GM12878 (cell line): ENCODE measurements around the gene AFMID.
A peak's percentile ranks its signal among the peaks of the same experiment; 100 is the strongest.

Experiments
- BMI1 ChIP-seq: fragments of 450-650 bp; IDR thresholded peaks from 2 replicates; pipeline ENCODE4 v1.6.1; 2016; ENCODE audit warnings: mild to moderate bottlenecking, moderate library complexity, borderline replicate concordance
- CBX5 ChIP-seq: sonication (generic); IDR thresholded peaks from 2 replicates; pipeline ENCODE4 v1.6.1; 2016; ENCODE audit warnings: low read depth, moderate library complexity, mild to moderate bottlenecking, inconsistent platforms
- MXI1 ChIP-seq: fragments of 150-350 bp; IDR thresholded peaks from 2 replicates; pipeline ENCODE4 v1.6.1; 2011; ENCODE audit warnings: low read depth, mild to moderate bottlenecking, inconsistent platforms, low read length, improper control_type of control experiment
- POLR2A ChIP-seq: IDR thresholded peaks from 2 replicates; pipeline ENCODE4 v1.6.1; 2011; ENCODE audit warnings: low read depth, mild to moderate bottlenecking, low read length
- RELA ChIP-seq: fragments of 450-650 bp; IDR thresholded peaks from 2 replicates; pipeline ENCODE4 v1.8.0; 2014; ENCODE audit warnings: borderline replicate concordance; ENCODE audit not compliant: partially characterized antibody
- ZNF24 ChIP-seq: fragments of 450-650 bp; IDR thresholded peaks from 2 replicates; pipeline ENCODE4 v1.6.1; 2017; ENCODE audit warnings: antibody characterized with exemption, mild to moderate bottlenecking
- TF ChIP-seq, protein P1 (sequence below), 3 experiments: IDR thresholded peaks in 2 of 3; conservative IDR thresholded peaks in 1 of 3; 2 replicates each; pipeline ENCODE4 v1.5.1; 2011; ENCODE audit warnings: low read depth in 3 of 3, low read length in 3 of 3, mild to moderate bottlenecking in 3 of 3, control low read depth in 2 of 3, moderate library complexity in 2 of 3, inconsistent platforms in 1 of 3, mixed read lengths in 1 of 3; ENCODE audit not compliant: control insufficient read depth in 2 of 3, insufficient read depth in 1 of 3; ENCODE audit errors: extremely low read depth in 1 of 3
- TF ChIP-seq, protein P2 (sequence below): fragments of 450-650 bp; IDR thresholded peaks from 2 replicates; pipeline ENCODE4 v1.6.1; 2016; ENCODE audit warnings: mild to moderate bottlenecking
- TF ChIP-seq, protein P3 (sequence below): IDR thresholded peaks from 2 replicates; pipeline ENCODE4 v1.6.1; 2012; ENCODE audit warnings: low read depth, low read length, improper control_type of control experiment

GRCh38 chr17:78143214-78144146 lies 43.7 kb upstream of the AFMID start:
- TF ChIP-seq, protein P1, sequence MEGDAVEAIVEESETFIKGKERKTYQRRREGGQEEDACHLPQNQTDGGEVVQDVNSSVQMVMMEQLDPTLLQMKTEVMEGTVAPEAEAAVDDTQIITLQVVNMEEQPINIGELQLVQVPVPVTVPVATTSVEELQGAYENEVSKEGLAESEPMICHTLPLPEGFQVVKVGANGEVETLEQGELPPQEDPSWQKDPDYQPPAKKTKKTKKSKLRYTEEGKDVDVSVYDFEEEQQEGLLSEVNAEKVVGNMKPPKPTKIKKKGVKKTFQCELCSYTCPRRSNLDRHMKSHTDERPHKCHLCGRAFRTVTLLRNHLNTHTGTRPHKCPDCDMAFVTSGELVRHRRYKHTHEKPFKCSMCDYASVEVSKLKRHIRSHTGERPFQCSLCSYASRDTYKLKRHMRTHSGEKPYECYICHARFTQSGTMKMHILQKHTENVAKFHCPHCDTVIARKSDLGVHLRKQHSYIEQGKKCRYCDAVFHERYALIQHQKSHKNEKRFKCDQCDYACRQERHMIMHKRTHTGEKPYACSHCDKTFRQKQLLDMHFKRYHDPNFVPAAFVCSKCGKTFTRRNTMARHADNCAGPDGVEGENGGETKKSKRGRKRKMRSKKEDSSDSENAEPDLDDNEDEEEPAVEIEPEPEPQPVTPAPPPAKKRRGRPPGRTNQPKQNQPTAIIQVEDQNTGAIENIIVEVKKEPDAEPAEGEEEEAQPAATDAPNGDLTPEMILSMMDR (IDR thresholded peaks at IDR 0.05 in 2 of 3, conservative IDR thresholded peaks at IDR 0.05 in 1 of 3; ENCODE audit: control insufficient read depth in 2 of 3, extremely low read depth in 1 of 3, insufficient read depth in 1 of 3, low read depth in 3 of 3, low read length in 3 of 3), result no peak
- TF ChIP-seq RELA, result no peak
- TF ChIP-seq ZNF24, result no peak
- no peak for TF ChIP-seq BMI1
- TF ChIP-seq CBX5, result no peak
- TF ChIP-seq, protein P2, sequence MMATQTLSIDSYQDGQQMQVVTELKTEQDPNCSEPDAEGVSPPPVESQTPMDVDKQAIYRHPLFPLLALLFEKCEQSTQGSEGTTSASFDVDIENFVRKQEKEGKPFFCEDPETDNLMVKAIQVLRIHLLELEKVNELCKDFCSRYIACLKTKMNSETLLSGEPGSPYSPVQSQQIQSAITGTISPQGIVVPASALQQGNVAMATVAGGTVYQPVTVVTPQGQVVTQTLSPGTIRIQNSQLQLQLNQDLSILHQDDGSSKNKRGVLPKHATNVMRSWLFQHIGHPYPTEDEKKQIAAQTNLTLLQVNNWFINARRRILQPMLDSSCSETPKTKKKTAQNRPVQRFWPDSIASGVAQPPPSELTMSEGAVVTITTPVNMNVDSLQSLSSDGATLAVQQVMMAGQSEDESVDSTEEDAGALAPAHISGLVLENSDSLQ, result no peak
- TF ChIP-seq, protein P3, sequence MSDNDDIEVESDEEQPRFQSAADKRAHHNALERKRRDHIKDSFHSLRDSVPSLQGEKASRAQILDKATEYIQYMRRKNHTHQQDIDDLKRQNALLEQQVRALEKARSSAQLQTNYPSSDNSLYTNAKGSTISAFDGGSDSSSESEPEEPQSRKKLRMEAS, result no peak
- peak; percentile 58 for TF ChIP-seq POLR2A
- no peak for TF ChIP-seq MXI1
